ENCODE measurements around the gene GUCA2A. TPM values are rescaled to one million over a fixed set of nuclear protein-coding genes. Genes with fewer than 3 reads are reported as not detected.

Gene GUCA2A
- polyA plus RNA-seq, 1 donor = 68.7 TPM

- no CpG with 5 or more reads among the region's 8 CpGs for WGBS (ENCODE audit: insufficient coverage, low lambda C conversion rate)
- H3K36me3 ChIP-seq (ENCODE audit: control insufficient read depth, insufficient read depth, low read length) = no peaks in the 10 kb centered on the region
- H3K9me3 ChIP-seq (ENCODE audit: control insufficient read depth, low read depth, low read length) = no peaks in the 10 kb centered on the region
- DNase-seq = no peak
- H3K27me3 ChIP-seq (ENCODE audit: control insufficient read depth, insufficient read depth, low read length) = peaks cover 49% of the 10 kb centered on the region
- no peak overlapping the region for H3K4me3 ChIP-seq (ENCODE audit: low read length)
- H3K4me1 ChIP-seq (ENCODE audit: control insufficient read depth, insufficient read depth, low read length) = no peaks in the 10 kb centered on the region
- no peak overlapping the region for H3K27ac ChIP-seq (ENCODE audit: low read length)
Measured at GRCh38 chr1:42145389-42145716, 19.2 kb downstream of the GUCA2A start.

- DNase-seq = no peak
- Histone ChIP-seq H3K27ac (ENCODE audit: low read length) (no peak overlapping the region), H3K9me3 (ENCODE audit: control insufficient read depth, low read depth, low read length) (no peaks in the 10 kb centered on the region), H3K36me3 (ENCODE audit: control insufficient read depth, insufficient read depth, low read length) (no peaks in the 10 kb centered on the region), H3K27me3 (ENCODE audit: control insufficient read depth, insufficient read depth, low read length) (peaks cover 49% of the 10 kb centered on the region), H3K4me3 (ENCODE audit: low read length) (no peak overlapping the region), H3K4me1 (ENCODE audit: control insufficient read depth, insufficient read depth, low read length) (no peaks in the 10 kb centered on the region)
- WGBS (ENCODE audit: insufficient coverage, low lambda C conversion rate) = no CpG with 5 or more reads among the region's 12 CpGs
Measured at GRCh38 chr1:42144711-42145388, 19.7 kb downstream of the GUCA2A start.

- Histone ChIP-seq H3K27me3 (ENCODE audit: control insufficient read depth, insufficient read depth, low read length) (peaks cover 49% of the 10 kb centered on the region), H3K27ac (ENCODE audit: low read length) (no peak overlapping the region), H3K4me1 (ENCODE audit: control insufficient read depth, insufficient read depth, low read length) (no peaks in the 10 kb centered on the region), H3K9me3 (ENCODE audit: control insufficient read depth, low read depth, low read length) (no peaks in the 10 kb centered on the region), H3K36me3 (ENCODE audit: control insufficient read depth, insufficient read depth, low read length) (no peaks in the 10 kb centered on the region), H3K4me3 (ENCODE audit: low read length) (no peak overlapping the region)
- no peak for DNase-seq
- no CpG with 5 or more reads among the region's 13 CpGs for WGBS (ENCODE audit: insufficient coverage, low lambda C conversion rate)
Measured at GRCh38 chr1:42143896-42144710, 20.4 kb downstream of the GUCA2A start.

GRCh38 chr1:42142894-42143675 is 21.5 kb downstream of the GUCA2A start:
- no peak for DNase-seq
- no peak overlapping the region for H3K4me3 ChIP-seq (ENCODE audit: low read length)
- H3K4me1 ChIP-seq (ENCODE audit: control insufficient read depth, insufficient read depth, low read length) = no peaks in the 10 kb centered on the region
- no peaks in the 10 kb centered on the region for H3K36me3 ChIP-seq (ENCODE audit: control insufficient read depth, insufficient read depth, low read length)
- H3K27ac ChIP-seq (ENCODE audit: low read length) = no peak overlapping the region
- no CpG with 5 or more reads among the region's 4 CpGs for WGBS (ENCODE audit: insufficient coverage, low lambda C conversion rate)
- H3K9me3 ChIP-seq (ENCODE audit: control insufficient read depth, low read depth, low read length) = no peaks in the 10 kb centered on the region
- H3K27me3 ChIP-seq (ENCODE audit: control insufficient read depth, insufficient read depth, low read length) = peaks cover 49% of the 10 kb centered on the region

GRCh38 chr1:42141978-42142377 is 22.6 kb downstream of the GUCA2A start:
- Histone ChIP-seq H3K27ac (ENCODE audit: low read length) (no peak overlapping the region), H3K4me3 (ENCODE audit: low read length) (no peak overlapping the region), H3K9me3 (ENCODE audit: control insufficient read depth, low read depth, low read length) (no peaks in the 10 kb centered on the region), H3K4me1 (ENCODE audit: control insufficient read depth, insufficient read depth, low read length) (no peaks in the 10 kb centered on the region), H3K27me3 (ENCODE audit: control insufficient read depth, insufficient read depth, low read length) (peaks cover 55% of the 10 kb centered on the region), H3K36me3 (ENCODE audit: control insufficient read depth, insufficient read depth, low read length) (no peaks in the 10 kb centered on the region)
- no peak for DNase-seq
- no CpG with 5 or more reads among the region's 5 CpGs for WGBS (ENCODE audit: insufficient coverage, low lambda C conversion rate)

- DNase-seq = no peak
- no peaks in the 10 kb centered on the region for H3K9me3 ChIP-seq (ENCODE audit: control insufficient read depth, low read depth, low read length)
- peaks cover 49% of the 10 kb centered on the region for H3K27me3 ChIP-seq (ENCODE audit: control insufficient read depth, insufficient read depth, low read length)
- H3K4me1 ChIP-seq (ENCODE audit: control insufficient read depth, insufficient read depth, low read length) = no peaks in the 10 kb centered on the region
- no CpG with 5 or more reads among the region's 2 CpGs for WGBS (ENCODE audit: insufficient coverage, low lambda C conversion rate)
- H3K4me3 ChIP-seq (ENCODE audit: low read length) = no peak overlapping the region
- H3K27ac ChIP-seq (ENCODE audit: low read length) = no peak overlapping the region
- H3K36me3 ChIP-seq (ENCODE audit: control insufficient read depth, insufficient read depth, low read length) = no peaks in the 10 kb centered on the region
Measured at GRCh38 chr1:42140191-42140590, 24.4 kb downstream of the GUCA2A start.

- no peaks in the 10 kb centered on the region for H3K4me1 ChIP-seq (ENCODE audit: control insufficient read depth, insufficient read depth, low read length)
- H3K27ac ChIP-seq (ENCODE audit: low read length) = no peak overlapping the region
- H3K9me3 ChIP-seq (ENCODE audit: control insufficient read depth, low read depth, low read length) = no peaks in the 10 kb centered on the region
- no peak overlapping the region for H3K4me3 ChIP-seq (ENCODE audit: low read length)
- H3K27me3 ChIP-seq (ENCODE audit: control insufficient read depth, insufficient read depth, low read length) = peaks cover 42% of the 10 kb centered on the region
- WGBS (ENCODE audit: insufficient coverage, low lambda C conversion rate) = 89% methylated on average over 1 of the region's 3 CpGs
- DNase-seq = no peak
- no peaks in the 10 kb centered on the region for H3K36me3 ChIP-seq (ENCODE audit: control insufficient read depth, insufficient read depth, low read length)
Measured at GRCh38 chr1:42139444-42139843, 25.1 kb downstream of the GUCA2A start.

GRCh38 chr1:42138586-42138985 is 26.0 kb downstream of the GUCA2A start:
- Histone ChIP-seq H3K27me3 (ENCODE audit: control insufficient read depth, insufficient read depth, low read length) (peaks cover 33% of the 10 kb centered on the region), H3K4me3 (ENCODE audit: low read length) (no peak overlapping the region), H3K9me3 (ENCODE audit: control insufficient read depth, low read depth, low read length) (no peaks in the 10 kb centered on the region), H3K27ac (ENCODE audit: low read length) (no peak overlapping the region), H3K4me1 (ENCODE audit: control insufficient read depth, insufficient read depth, low read length) (no peaks in the 10 kb centered on the region), H3K36me3 (ENCODE audit: control insufficient read depth, insufficient read depth, low read length) (no peaks in the 10 kb centered on the region)
- no CpG with 5 or more reads among the region's 4 CpGs for WGBS (ENCODE audit: insufficient coverage, low lambda C conversion rate)
- DNase-seq = no peak

GRCh38 chr1:42137766-42138165 is 26.8 kb downstream of the GUCA2A start:
- WGBS (ENCODE audit: insufficient coverage, low lambda C conversion rate) = no CpG with 5 or more reads among the region's 10 CpGs
- H3K4me1 ChIP-seq (ENCODE audit: control insufficient read depth, insufficient read depth, low read length) = no peaks in the 10 kb centered on the region
- H3K9me3 ChIP-seq (ENCODE audit: control insufficient read depth, low read depth, low read length) = no peaks in the 10 kb centered on the region
- no peak overlapping the region for H3K4me3 ChIP-seq (ENCODE audit: low read length)
- H3K27ac ChIP-seq (ENCODE audit: low read length) = no peak overlapping the region
- DNase-seq = no peak
- H3K36me3 ChIP-seq (ENCODE audit: control insufficient read depth, insufficient read depth, low read length) = no peaks in the 10 kb centered on the region
- H3K27me3 ChIP-seq (ENCODE audit: control insufficient read depth, insufficient read depth, low read length) = peaks cover 25% of the 10 kb centered on the region

- no peak for DNase-seq
- H3K9me3 ChIP-seq (ENCODE audit: control insufficient read depth, low read depth, low read length) = no peaks in the 10 kb centered on the region
- H3K4me3 ChIP-seq (ENCODE audit: low read length) = no peak overlapping the region
- no peaks in the 10 kb centered on the region for H3K4me1 ChIP-seq (ENCODE audit: control insufficient read depth, insufficient read depth, low read length)
- no peak overlapping the region for H3K27ac ChIP-seq (ENCODE audit: low read length)
- H3K36me3 ChIP-seq (ENCODE audit: control insufficient read depth, insufficient read depth, low read length) = no peaks in the 10 kb centered on the region
- H3K27me3 ChIP-seq (ENCODE audit: control insufficient read depth, insufficient read depth, low read length) = peaks cover 16% of the 10 kb centered on the region
Measured at GRCh38 chr1:42136466-42136865, 28.1 kb downstream of the GUCA2A start.

Data from large intestine (tissue), 3 donors.